GM19372 (cell line): ENCODE data around the gene ZNF679.
A peak's percentile ranks its signal among the peaks of the same experiment; 100 is the strongest.
"Not testable (repeated sequence)": the region's sequence is repeated elsewhere in the genome, so short reads cannot be mapped to it uniquely, and the experiment has no call there.

Experiments used
- ATAC-seq: cut with Tn5 transposase; IDR thresholded peaks from one replicate; pipeline ENCODE4 v1.9.1; 2021; ENCODE audit warnings: mild to moderate bottlenecking, low read depth, moderate library complexity; ENCODE audit not compliant: unreplicated experiment

The ZNF679 gene

DNA sequence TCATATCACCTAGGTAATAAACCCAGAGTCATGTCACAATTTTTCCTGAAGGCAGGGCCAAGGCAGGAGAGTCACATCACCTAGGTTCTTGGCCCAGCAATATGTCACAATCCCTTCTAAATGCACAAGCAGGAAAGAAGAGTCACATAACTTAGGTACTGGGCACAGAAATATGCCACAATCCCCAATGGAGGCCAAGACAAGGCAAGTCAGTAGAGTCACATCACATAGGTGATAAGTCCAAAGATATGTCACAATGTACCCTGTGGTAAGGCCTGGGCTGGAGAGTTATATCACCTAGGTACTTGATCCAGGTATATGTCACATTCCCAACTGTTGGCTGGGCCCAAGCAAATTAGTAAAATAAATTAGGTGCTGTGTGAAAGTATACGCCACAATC lies at the start of gene ZNF679:
TSS of gene ZNF679 (plus strand) at position 301 of the 400 bp plus-strand sequence. CDS start 20,644 bp downstream, outside the sequence.
- not testable (repeated sequence) for ATAC-seq

DNA sequence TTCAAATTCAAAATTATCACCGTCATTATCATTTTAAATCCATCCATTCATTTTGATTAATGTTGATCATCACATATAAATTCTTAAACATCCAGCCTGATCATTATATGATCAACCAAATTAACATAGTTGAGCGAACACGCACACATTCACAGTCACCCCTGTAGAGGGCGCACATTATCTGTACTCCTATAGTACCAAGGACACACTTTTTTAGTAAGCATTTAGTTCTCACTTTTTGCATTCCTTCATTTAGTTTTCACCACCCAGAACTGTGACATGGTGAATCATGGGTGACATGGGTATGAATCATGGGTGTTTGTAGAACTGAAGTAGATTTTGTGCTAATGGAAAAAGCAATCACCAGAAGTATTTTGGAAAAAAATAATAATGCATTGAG lies 47.3 kb upstream of the ZNF679 start:
- no peak for ATAC-seq

DNA sequence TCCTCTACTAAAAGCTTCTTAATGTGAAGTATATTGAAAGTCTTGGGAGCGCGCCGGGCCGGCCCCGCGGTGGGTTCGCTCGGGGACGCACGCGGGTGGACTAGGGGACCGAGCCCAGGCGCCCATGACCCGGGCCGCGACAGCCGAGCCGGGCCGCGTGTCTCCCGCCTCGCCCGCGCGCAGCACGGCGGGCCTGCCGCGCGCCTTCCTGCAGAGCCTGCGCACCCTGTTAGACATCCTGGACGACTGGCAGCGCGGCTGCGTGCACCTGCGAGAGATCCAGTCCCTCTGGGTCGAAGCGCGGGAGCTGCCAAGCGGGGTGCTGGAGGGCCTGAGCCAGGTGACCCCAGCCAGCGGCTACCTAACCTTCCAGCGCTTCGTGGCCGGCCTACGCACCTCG lies 46.7 kb upstream of the ZNF679 start:
- no peak for ATAC-seq

DNA sequence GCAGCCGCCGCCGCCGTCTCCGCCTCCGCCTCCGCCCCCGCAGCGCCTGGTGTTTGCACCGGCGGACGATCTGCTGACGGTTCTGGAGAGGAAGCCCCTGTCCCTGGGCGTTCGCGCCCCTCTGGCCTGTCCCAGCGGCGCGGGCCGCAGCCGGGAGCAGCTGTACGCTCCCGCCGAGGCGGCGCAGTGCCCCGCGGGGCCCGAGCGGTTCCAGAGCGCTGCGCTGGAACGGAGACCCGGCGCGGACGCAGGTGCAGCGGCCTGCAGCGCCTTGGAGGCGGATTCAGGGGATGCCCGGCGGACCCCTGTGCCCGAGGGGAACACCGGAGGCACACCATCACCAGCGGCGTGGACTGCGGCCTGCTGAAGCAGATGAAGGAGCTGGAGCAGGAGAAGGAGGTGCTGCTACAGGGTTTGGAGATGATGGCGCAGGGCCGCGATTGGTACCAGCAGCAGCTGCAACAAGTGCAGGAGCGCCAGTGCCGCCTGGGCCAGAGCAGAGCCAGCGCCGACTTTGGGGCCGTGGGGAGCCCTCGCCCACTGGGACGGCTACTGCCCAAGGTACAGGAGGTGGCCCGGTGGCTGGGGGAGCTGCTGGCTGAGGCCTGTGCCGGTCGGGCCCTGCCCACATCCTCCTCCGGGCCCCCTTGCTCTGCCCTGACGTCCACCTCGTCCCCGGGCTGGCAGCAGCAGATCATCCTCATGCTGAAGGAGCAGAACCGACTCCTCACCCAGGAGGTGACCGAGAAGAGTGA lies 46.1 kb upstream of the ZNF679 start:
- no peak for ATAC-seq

DNA sequence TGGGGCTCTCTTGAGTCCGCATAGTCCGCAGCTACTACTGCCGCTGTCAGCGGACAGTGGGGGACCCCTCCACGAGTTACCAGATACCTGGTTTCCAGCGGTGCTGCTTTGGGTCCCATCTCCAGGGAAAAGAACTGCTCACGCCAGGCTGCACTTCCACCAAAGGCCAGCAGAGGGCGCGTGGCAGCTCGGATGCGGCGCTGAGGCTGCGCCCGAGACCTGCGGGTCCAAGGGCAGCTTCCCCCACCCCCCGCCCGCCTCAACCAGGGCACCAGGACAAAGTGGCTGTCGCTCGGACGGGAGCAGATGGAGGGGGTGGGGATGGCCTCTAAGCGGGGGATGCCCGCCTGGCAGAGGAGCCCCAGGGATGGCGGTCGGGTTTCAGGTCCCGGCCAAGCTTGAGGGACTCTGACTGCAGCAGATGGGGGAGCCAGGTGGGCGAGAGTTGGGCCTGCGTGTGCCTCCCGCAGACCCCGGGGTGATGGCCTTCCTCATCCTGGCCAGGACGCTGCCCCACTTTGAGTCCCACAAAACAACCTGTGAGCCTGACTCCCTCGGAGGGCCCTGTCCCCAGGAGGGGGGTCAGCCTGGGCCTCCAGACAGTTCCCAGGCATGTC lies 45.0 kb upstream of the ZNF679 start:
- ATAC-seq = no peak

DNA sequence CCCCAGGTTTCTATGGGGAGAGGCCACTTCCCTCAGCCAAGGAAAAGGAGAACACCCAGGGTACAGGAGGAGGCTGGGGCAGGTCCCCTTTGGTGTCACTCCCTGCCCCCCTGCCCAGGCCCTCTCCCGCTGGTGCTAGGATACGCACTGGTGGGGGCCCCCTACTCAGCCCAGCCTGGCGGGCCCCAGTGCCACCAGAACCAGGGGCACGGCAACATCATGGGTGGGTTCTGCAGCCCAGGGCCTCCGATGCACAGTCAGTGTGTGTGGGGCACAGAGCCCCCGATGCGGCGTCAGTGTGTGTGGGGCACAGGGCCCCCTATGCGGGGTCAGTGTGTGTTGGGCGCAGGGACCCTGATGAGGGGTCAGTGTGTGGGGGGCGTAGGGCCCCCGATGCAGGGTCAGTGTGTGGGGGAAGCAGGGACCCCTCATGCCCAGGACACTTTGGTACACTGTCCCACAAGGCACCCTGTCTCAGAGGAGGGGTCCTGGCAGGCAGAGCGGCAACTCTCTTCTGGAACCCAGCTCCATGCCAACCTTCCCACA lies 44.4 kb upstream of the ZNF679 start:
- ATAC-seq = no peak

DNA sequence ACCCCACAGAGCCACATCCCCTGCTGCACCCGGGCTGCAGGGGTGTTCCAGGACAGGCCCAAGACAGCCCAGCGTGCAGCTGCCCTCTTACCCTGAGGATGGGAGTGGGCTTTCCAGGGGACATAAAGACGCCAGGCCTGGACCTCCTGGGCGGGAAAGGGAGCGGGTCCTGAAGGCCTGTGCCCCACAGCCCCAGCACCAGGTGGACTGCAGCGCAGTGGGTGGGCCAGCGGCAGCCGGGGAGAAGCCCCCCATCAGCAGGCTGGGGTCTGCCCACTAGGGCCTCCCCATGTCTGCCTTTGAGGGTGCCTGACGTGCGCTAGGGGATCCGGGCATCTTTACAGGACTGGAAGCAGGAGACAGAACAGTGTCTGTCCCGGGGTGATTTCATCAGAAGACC lies 43.9 kb upstream of the ZNF679 start:
- ATAC-seq = no peak

DNA sequence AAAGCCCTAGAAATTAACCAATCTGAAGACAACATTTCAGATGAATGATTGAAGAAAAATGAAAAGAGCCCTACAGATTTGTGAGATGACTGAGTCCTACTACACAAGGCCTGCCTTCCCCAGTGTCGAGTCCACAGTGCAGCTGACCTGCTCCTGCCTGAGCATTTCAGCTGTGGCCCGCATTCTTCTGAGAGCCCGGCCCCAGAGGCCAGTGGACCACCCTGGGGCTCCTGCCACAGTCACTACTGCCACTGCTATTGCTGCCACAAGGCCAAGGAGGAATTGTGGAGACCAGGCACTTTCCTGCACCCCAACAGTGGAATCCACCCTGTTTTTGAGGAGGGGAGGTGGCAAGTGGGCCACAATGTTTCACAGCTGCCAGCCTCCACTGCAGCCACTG lies 40.9 kb upstream of the ZNF679 start:
- no peak for ATAC-seq

DNA sequence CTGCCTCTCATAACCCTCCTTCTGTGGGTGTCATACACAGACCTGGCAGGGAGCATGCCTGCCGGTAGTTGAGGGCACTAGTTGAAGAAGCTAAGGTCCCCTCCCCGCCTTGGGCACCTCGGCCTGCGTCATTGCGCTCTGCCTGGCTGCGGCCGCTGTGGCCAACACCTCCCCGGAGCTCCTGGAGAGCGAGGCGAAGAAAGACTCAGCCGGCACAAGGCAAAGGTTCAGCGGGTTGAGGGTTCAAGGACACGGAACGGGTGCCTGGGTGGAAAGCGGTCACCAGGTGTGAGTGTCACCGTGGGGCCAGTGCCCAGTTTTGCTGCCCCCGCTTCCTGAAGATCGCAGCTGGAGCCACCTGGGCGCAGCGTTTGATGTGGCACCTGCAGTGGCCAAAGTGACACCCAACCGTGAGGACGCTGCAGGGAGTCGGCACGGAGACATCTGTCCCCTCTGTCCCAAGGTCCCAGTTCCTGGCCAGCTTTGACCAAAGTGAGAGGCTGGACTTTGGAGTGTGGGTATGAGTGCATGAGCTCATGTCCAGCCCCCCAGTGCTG lies 36.0 kb upstream of the ZNF679 start:
- no peak for ATAC-seq

DNA sequence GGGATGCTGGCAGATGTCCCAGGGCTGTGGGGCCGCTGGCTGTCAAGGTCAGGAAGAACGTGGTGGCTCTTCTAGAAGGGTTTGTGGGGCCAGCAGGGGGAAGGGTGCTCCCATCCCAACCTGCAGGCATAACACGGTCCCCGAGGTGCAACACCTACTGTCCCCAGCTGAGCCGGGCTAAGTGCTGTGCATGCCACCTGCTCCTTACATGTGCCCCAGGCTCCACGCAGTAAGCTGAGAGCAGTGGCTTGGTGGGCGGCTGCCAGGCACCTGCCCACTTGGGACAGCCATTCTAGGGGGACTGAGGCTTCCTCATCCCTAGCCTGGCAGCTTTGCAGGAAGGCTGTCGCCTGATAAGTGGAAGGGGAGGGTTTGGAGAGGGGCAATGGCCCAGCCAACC lies 35.5 kb upstream of the ZNF679 start:
- no peak for ATAC-seq

DNA sequence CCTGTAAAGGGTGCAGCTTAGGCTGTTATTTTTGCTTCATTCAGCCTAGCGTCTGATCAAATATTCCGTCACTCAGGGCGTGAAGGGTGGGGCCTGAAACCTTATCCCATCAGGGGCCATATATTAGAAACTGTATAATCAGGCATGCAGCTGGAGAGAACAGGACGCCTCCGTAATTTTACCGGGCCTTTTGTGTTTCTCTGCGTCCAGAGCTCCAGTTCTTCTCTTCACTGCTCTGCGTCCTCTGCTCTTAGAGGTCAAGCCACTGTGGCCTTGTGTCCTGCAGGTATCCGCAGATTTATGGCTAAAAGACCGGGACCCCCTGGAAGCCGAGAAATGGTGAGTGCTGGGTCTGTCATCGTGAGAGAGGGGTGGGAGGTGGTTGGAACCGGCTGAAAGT lies 21.4 kb upstream of the ZNF679 start, which contains the start of gene ZNF735:
TSS of gene ZNF735 (plus strand) at position 301 of the 400 bp plus-strand sequence. CDS start at position 301, 0 bp downstream.
- no peak for ATAC-seq

DNA sequence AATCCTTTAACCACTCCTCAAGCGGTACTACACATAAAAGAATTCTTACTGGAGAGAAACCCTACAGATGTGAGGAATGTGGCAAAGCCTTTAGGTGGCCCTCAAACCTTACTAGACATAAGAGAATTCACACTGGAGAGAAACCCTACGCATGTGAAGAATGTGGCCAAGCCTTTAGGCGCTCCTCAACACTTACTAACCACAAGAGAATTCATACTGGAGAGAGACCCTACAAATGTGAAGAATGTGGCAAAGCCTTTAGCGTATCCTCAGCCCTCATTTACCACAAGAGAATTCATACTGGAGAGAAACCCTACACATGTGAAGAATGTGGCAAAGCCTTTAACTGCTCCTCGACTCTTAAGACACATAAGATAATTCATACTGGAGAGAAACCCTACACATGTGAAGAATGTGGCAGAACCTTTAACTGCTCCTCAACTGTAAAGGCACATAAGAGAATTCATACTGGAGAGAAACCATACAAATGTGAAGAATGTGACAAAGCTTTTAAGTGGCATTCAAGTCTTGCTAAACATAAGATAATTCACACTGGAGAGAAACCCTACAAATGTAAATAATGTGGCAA lies 8.5 kb upstream of the ZNF679 start:
- not testable (repeated sequence) for ATAC-seq

DNA sequence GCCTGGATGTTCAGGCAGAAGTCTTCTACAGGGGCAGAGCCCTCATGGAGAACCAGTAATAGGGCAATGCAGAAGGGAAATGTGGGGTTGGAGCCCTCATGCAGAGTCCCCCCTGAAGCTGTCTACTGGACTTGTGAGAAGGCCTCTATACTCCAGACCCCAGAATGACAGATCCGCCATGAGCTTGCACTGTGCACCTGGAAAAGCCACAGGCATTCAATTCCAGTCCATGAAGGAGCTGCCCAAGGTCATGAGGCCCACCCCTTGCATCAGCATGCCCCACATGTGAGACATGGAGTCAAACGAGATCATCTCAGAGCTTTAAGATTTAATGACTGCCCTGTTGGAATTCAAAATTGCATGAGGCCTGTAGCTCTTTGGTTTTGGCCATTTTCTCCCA lies 4.9 kb upstream of the ZNF679 start:
- ATAC-seq = no peak

DNA sequence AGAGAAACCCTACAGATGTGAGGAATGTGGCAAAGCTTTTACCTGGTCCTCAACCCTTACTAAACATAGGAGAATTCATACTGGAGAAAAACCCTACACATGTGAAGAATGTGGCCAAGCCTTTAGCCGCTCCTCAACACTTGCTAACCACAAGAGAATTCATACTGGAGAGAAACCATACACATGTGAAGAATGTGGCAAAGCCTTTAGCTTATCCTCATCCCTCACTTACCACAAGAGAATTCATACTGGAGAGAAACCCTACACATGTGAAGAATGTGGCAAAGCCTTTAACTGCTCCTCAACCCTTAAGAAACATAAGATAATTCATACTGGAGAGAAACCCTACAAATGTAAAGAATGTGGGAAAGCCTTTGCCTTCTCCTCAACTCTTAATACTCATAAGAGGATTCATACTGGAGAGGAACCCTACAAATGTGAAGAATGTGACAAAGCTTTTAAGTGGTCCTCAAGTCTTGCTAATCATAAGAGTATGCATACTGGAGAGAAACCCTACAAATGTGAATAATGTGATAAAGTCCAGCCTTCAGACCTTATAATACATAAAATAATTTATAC lies 38.2 kb downstream of the ZNF679 start:
- no peak for ATAC-seq

DNA sequence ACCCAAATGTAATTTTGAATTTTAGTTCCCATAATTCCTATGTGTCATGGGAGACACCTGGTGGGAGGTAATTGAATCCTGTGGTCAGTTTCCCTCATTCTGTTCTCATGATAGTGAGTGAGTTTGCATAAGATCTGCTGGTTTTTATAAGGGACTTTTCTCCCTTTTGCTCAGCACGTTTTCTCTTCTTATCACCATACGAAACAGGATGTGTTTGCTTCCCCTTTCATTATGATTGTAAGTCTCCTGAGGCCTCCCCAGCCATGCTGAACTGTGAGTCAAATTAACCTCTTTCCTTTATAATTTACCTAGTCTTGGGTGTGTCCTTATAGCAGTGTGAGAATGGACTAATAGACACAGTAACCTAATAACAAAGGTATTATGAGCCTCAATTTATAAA lies 49.4 kb downstream of the ZNF679 start:
- ATAC-seq = no peak

DNA sequence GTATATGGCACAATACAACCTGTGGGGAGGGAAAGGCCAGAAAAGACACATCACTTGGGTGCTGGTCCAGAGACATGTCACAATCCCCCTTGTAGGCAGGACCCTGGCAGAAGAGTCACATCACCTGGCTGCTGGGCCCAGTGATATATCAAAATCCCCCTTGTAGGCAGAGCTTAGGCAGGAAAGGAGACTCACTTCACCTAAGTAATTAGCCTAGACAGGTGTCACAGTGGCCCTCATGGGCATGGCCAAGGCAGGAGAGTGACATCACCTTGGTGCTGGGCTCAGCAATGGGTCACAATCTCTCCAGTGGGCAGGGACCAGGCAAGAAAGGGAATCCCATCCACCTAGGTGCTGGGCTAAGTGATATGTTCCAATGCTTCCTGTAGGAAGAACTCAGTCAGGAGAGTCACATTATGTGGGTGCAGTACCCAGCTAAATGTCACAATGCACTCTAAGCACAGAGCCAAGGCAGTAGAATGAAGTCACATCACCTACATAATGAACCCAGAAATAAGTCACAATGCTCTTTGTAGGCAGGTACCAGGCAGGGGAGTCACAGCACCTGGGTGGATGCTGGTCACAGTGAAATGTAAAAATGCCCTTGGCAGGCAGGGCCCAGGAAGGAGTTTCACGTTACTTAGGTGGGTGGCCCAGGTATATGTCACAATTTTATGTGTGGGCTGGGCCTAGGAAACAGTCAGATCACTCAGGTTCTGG lies 66.6 kb downstream of the ZNF679 start:
- no peak for ATAC-seq

DNA sequence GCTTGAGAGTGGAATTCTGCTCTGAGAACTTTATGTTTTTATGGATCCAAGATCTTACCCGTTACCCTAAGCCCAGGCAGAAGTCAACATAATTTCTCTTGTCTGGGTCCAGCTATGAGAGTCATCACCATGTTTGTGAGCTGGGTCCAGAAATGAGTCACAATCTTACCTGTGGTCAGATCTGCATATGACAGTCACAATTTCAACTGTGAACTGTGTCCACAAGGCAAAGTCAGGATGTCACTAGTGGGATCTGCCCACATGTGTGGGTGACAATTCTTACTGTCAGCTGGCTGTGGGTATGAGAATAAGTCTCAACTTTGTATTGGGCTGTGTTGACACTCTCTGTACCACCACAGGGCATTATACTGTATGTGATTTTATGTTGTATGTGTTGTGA lies 69.1 kb downstream of the ZNF679 start:
- ATAC-seq = not testable (repeated sequence)

DNA sequence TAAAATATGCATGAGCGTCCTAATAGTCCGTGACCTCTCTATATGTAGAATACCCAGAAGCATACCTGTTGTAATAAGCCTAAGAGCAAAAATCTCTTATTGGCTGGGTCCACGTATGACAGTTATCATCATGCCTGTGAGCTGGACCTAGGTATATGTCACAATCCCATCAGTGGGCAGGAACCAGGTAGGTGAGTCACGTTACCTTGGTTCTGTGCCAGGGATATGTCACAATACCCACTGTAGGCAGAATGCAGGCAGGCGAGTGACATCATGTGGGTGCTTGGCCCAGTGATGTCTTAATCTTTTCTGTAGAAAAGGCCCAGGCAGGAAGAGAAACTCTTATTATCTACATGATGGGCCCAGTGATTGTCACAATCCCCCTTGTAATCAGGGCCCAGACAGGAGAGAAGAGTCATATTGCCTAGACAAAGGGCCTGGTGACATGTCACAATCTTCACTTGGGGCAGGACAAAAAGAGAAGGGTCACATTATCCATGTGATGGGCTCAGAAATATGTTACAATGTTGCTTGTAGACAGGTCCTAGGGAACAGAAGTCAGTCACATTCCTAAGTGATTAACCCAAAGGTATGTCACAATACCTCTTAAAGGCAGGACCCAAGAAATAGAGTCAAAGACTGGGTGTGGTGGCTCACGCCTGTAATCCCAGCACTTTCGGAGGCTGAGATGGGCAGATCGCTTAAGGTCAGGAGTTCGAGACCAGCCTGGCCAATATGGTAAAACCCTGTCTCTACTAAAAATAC lies 72.5 kb downstream of the ZNF679 start:
- ATAC-seq = no peak

DNA sequence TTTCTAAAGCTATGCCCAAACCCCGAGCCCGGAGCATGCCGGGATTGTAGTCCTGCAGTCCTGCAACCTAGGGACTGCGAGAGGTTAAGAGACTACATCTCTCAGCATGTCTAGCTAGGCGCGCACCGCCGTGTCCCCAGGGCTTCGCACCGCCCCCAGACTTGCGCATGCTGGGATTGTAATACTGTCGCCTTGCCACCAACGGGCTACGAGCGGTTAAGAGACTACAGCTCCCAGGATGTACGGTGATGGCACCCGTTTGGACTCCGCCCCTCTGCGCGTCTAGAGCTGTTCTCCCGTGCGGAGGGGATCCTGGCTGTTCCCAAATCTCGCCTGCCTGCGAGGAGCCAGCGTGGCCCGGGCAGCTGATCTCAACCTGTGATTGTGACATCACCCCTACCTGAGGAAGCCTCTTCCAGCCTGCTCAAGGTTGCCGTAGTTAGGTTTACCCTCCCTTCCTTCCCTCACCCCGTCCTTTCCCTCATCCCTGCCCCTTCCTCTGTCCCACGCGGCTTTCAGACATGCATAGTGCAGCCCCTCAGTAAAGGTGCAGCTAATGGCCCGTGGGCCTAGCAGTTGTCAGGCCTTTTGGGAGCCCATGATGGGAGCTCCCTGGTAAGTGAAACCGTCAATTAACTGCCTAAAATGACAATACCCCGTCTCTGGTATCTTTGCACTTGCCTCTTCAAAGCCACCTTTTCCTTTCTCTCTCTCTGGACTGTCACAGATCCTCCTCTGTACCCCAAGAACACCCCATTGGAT lies 79.2 kb downstream of the ZNF679 start:
- ATAC-seq = peak; percentile 98
